Activated T-cell treated with anti-CD3 and anti-CD28 coated beads, Interleukin-2, amount 50 U/mL, for 1 hour (primary cell): Measurements from ENCODE around the gene H3-3A.
A peak's percentile ranks its signal among the peaks of the same experiment; 100 is the strongest.
"Not testable (repeated sequence)": the region's sequence is repeated elsewhere in the genome, so short reads cannot be mapped to it uniquely, and the experiment has no call there.

Experiments
- DNase-seq: peaks from one replicate; pipeline ENCODE4 v3.0.0-alpha.2; 2020

Gene H3-3A

GRCh38 chr1:226086776-226087175, 24.3 kb downstream of the H3-3A start:
- DNase-seq = no peak

- no peak for DNase-seq
These were observed 28.9 kb downstream of the H3-3A start for GRCh38 chr1:226091461-226091860.

DNA sequence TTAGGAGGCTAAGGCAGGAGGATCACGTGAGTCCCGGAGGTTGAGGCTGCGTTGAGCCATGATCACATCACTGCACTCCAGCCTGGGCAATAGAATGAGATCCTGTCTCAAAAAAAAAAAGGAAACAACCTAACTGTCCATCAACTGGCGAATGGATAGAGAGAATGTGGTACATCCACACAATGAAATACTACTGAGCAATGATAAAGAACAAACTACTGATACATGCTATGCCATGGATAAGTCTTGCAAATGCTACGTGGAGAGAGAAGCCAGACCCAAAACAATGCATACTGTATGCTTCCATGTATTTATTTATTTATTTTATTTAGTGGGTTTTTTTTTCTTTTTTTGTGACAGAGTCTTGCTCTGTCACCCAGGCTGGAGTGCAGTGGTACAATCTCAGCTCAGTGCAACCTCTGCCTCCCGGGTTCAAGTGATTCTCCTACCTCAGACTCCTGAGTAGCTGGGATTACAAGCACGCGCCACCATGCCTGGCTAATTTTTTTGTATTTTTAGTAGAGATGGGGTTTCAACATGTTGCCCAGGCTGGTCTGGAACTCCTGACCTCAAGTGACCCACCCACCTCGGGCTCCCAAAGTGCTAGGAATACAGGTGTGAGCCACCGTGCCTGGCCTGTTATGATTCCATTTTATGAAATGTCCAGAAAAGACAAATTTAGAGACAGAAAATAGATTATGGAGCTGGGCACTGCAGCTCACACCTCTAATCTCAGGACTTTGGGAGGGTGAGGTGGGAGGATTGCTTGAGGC, 29.7 kb downstream of the H3-3A start:
- DNase-seq = not testable (repeated sequence)

DNA sequence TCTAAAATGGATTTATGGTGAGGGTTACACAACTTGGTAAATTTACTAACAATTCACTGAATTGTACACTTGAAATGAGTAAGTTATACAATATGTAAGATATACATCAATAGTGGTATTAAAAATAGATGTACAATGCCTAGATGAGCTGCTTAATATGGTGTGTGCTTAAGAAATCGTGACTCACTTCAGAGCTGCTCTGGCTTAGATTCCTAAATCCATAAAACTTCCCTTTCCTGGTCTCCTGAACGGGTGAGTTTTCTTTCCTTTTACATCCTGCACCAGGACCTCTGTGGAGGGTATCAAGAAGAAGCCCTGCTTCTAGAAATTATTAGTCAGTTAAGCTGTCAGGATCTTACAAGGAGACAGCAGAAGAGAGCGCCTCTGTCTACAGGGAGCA, 30.4 kb downstream of the H3-3A start:
- no peak for DNase-seq

GRCh38 chr1:226093621-226094020, 31.1 kb downstream of the H3-3A start:
- no peak for DNase-seq

DNA sequence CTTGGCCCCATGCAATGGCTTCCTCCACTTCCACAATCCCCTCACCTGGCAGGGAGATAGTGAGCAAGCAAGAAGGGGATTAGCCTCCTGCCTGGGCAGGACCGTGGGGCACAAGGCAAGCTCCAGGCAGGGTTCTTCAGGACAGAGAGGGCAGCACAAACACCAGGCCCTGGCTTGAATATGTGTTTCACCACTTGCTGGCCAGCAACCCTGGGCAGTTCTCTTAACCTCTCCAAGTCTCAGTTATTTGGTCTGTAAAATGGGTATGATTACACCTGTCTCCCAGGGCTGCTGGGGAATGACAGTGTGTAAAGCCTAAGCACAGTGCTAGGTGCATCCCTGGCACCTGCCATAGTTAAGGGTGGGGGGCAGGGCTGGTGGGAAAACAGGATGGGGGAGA, 31.9 kb downstream of the H3-3A start:
- DNase-seq = no peak

DNA sequence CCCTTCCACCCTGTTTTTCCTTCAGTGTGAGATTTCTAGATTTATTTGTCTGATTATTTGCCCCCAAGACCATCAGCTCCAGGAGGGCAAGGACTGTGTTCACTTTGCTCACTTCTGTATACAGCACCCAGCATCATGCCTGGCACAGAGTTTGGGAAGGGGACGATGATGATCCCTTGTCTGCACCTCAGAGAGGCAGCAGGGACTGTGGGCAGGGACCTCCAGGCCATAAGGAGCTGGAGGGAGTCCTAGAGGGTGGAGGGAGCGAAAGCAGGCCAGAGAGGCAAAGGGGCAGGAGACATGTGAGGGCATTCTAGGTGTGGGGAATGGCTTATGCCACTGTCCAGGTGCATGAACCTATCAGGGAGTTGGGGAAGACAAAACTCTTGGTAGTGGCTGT, 32.8 kb downstream of the H3-3A start:
- DNase-seq = no peak

GRCh38 chr1:226097866-226098625, 35.5 kb downstream of the H3-3A start:
- no peak for DNase-seq

GRCh38 chr1:226098870-226099835, 36.6 kb downstream of the H3-3A start:
- no peak for DNase-seq

GRCh38 chr1:226100436-226101391, 38.2 kb downstream of the H3-3A start:
- DNase-seq = peak; percentile 49

GRCh38 chr1:226104671-226105121, 42.2 kb downstream of the H3-3A start:
- DNase-seq = no peak

- no peak for DNase-seq
These were observed 45.2 kb downstream of the H3-3A start for GRCh38 chr1:226107471-226108460.

DNA sequence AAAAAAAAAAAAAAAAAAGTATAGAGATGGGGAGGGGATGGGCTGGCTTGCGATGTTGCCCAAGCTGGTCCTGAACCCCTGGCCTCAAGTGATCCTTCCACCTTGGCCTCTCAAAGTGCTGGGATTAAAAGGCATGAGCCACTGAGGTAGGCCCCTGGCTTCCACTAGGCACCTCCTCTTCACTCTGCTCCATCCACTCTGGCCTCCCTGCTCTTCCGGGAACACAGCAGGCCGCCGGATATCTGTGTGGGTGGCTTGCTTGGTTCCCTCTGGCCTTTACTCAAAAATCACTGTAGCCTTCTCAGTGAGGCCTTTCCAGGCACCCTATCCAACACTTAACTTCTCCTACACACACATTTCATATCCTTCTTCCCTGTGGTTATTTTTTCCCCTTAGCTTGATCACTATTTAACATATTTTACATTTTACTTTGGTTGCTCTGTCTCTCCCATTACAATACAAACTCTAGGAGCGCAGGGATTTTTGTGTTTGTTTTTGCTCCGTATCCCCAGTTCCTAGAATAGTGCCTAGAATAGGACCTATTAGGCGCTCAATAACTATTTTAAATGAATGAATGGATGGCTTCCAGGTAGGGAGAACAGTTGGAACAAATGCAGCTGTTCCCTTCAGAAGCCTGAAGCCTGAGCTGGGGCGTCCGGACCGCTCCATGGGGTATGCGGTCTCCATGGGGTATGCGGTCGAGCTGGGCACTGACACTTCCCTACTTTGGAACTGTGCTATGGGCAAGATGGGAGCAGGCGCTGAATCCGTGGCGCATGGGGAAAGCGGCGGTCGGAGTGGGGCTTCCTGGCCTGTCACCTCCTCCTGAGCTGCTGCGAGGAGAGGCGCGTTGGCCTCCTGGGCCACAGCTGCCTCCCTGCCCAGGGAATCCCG, 46.7 kb downstream of the H3-3A start:
- no peak for DNase-seq

- peak; percentile 78 for DNase-seq
These were observed 47.3 kb downstream of the H3-3A start for GRCh38 chr1:226109829-226110248.

DNA sequence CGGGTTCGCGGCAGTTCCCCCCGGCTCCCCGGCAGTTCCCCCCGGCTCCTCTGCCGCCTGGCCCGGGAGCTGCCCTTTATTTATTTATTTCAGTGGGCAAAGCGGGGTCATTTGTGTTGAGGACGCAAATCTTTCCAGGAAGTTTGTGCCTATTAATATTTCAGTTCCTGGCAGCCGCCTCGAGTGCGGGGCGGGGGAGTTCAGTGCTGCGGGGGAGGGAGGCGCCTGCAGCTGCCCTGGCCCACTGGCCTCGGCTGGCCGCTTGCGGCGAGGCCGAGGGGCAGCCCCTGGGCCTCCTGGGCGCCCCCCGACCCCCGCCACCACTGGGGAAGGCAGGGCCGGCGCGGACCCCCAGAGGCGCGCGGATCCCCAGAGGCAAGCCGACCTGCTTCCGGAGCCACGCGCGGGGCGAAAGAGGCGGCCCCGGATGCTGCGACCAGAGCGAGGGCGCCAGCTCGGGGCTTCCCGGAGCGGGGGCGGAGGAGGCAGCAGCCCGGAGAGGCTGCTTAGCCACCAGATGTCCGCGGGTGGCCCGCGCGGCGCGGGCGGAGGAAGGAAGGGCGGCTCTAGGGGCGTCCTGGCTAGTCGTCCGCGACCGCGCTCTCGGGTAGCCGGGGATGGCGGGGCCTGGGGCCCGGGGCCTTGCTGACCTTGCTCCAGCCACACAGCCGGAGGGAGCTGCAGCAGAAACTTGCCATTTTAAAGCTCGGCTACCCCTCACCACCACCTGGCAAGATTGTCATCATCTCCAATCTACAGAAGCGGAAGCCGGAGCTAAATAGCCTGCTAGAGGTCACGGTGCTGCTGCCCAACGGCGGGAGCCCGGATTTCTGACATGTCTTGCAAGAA, 48.0 kb downstream of the H3-3A start:
- DNase-seq = peak; percentile 58

DNA sequence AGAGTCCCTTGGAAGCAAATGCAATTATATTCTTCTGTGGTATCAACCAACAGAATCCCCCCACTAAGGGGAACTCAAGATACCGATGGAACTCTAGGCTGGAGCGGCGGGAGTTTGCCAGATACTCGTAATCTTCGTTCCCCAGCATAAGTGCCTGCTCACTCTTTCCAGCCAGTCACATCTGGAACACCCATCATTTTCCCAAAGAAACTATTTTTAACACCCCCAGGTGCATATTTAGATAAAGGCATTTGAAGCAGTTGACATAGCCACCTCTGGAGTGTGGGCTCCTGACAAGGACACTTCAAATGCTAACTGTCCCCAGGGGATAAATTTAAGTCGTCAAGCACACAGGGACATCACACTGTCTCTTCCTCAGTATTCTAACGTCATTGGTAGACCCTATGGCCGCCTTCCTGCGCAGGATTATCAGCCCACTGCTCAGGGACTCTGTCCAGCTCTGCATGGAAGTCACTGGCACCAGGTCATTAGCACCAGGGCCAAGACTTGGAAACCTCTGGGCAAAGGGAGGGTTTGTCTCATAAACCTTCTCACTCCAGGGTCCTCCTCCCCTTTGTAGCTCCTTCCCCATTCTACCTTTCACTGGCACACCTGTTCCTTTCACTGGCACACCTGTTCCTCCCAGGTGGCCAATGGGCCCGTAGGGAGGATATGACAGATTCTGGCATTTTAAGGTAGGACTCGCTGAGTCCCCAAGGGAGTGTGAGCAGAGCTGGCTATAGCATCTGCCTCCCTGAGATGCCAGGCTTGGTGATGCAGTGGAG, 48.8 kb downstream of the H3-3A start:
- no peak for DNase-seq

DNA sequence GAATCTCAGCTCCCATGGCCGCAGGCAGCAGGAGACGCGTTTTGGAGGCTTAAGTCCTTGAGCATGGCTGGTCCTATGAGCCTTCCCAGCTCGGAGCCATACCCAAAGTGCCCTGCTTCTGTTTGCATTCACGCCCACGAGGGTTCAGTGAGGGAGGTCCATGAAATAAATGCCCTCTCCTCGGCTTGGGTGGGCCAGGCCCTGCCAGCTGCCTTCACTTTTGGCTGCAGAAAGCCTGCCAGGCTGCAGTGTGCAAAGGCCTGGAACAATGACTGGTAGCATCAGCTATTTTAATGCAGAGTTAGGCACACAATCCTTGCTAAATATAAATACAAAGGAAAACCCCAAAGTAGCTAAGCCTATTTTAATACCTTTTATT, 49.4 kb downstream of the H3-3A start:
- DNase-seq = no peak

GRCh38 chr1:226112626-226113025, 50.1 kb downstream of the H3-3A start:
- no peak for DNase-seq
